GM12878 (cell line): Measurements from ENCODE around the gene ETV2. TPM values are rescaled to one million over a fixed set of nuclear protein-coding genes. Genes with fewer than 3 reads are reported as not detected.
A peak's percentile ranks its signal among the peaks of the same experiment; 100 is the strongest.

Source experiments
- ATAC-seq: fragments of 200-7000 bp; cut with Tn5 transposase; 3 replicates; pipeline ENCODE4 v1.9.1; 2020; ENCODE audit warnings: mild to moderate bottlenecking, moderate library complexity
- BruUV-seq: library from RNA; stranded (reverse); fragments of 400-500 nt; replicated peaks from 2 replicates; lab custom pipeline; 2021; lab: Mats Ljungman, UMichigan
- CTCF ChIA-PET: fragments of 300-600 bp; sonication (Branson Sonifier 250); formaldehyde crosslinking; extraction: SDS; loops from one replicate; lab custom pipeline; 2021; ENCODE audit warnings: inconsistent platforms; lab: Yijun Ruan, JAX
- POLR2A ChIA-PET: fragments of 350-600 bp; formaldehyde crosslinking; extraction: SDS; loops from one replicate; lab custom pipeline; 2021; ENCODE audit warnings: inconsistent platforms; lab: Charles Lee
- RAD21 ChIA-PET: fragments of 300-600 bp; sonication (Branson Sonifier 250); formaldehyde crosslinking; loops from one replicate; lab custom pipeline; 2023; ENCODE audit warnings: antibody characterized with exemption; ENCODE audit not compliant: unreplicated experiment; lab: Charles Lee
- SMC1A ChIA-PET: fragments of 300-600 bp; sonication (Branson Sonifier 250); formaldehyde crosslinking; loops from one replicate; lab custom pipeline; 2023; ENCODE audit not compliant: unreplicated experiment, uncharacterized antibody; lab: Charles Lee
- DNase-seq: peaks from one replicate; pipeline ENCODE4 v3.0.0-alpha.2; 2011; ENCODE audit warnings: low read depth, low spot score
- FAIRE-seq: peaks from 3 replicates; lab custom pipeline; 2011; peaks lifted over from hg19 to GRCh38; lab: Jason Lieb, UNC
- H2AFZ ChIP-seq: 2 replicates; pipeline ENCODE4 v1.6.0; 2011; ENCODE audit warnings: low read depth, low read length, control low read depth; ENCODE audit not compliant: control insufficient read depth
- H3K27ac ChIP-seq: 2 replicates; pipeline ENCODE4 v1.5.1; 2011; ENCODE audit warnings: control low read depth; ENCODE audit not compliant: control insufficient read depth, insufficient read depth
- H3K27me3 ChIP-seq, 2 experiments: replicated peaks in 1 of 2; 2 replicates each; pipeline versions ENCODE4 v1.6.0 to v1.6.1; 2011; ENCODE audit warnings: low read length in 1 of 2; ENCODE audit not compliant: control insufficient read depth in 2 of 2, insufficient read depth in 2 of 2
- H3K36me3 ChIP-seq, 2 experiments: 2 replicates each; pipeline ENCODE4 v1.5.1; 2011; ENCODE audit warnings: low read length in 1 of 2; ENCODE audit not compliant: control insufficient read depth in 2 of 2, insufficient read depth in 2 of 2
- H3K4me1 ChIP-seq: 2 replicates; pipeline ENCODE4 v1.6.1; 2011; ENCODE audit warnings: mild to moderate bottlenecking, low read length, moderate library complexity, mixed read lengths; ENCODE audit not compliant: control insufficient read depth, insufficient read depth
- H3K4me2 ChIP-seq: 2 replicates; pipeline ENCODE4 v1.6.0; 2011; ENCODE audit warnings: control low read depth; ENCODE audit not compliant: control insufficient read depth, insufficient read depth
- H3K4me3 ChIP-seq: fragments of 200-600 bp; sonication (generic); 2 replicates; pipeline ENCODE4 v1.5.1; 2016
- H3K79me2 ChIP-seq: 2 replicates; pipeline ENCODE4 v1.6.0; 2011; ENCODE audit warnings: low read length; ENCODE audit not compliant: control insufficient read depth, insufficient read depth
- H3K9ac ChIP-seq: 2 replicates; pipeline ENCODE4 v1.8.0; 2011; ENCODE audit warnings: low read length, control low read depth, mixed read lengths; ENCODE audit not compliant: control insufficient read depth, insufficient read depth
- H3K9me3 ChIP-seq: replicated peaks from 3 replicates; pipeline ENCODE4 v1.5.1; 2011; ENCODE audit warnings: mild to moderate bottlenecking, low read length; ENCODE audit not compliant: control insufficient read depth, insufficient read depth
- H4K20me1 ChIP-seq: 2 replicates; pipeline ENCODE4 v1.6.0; 2011; ENCODE audit not compliant: control insufficient read depth, insufficient read depth
- ATF7 ChIP-seq: fragments of 450-650 bp; IDR thresholded peaks from 2 replicates; pipeline ENCODE4 v1.6.1; 2016; ENCODE audit warnings: low read depth, mild to moderate bottlenecking
- BHLHE40 ChIP-seq, 2 experiments: fragments of 450-650 bp in 1 of 2; IDR thresholded peaks; 2 replicates each; pipeline ENCODE4 v1.6.1; 2011 to 2017; ENCODE audit warnings: low read depth in 2 of 2, borderline replicate concordance in 1 of 2, improper control_type of control experiment in 1 of 2, low read length in 1 of 2, mild to moderate bottlenecking in 1 of 2
- EZH2 ChIP-seq: IDR thresholded peaks from 2 replicates; pipeline ENCODE4 v1.6.1; 2012; ENCODE audit warnings: low read depth, mild to moderate bottlenecking, control low read depth, inconsistent platforms, low read length, borderline replicate concordance; ENCODE audit not compliant: control insufficient read depth
- FOS ChIP-seq: IDR thresholded peaks from 3 replicates; pipeline ENCODE4 v1.6.1; 2011; ENCODE audit warnings: borderline replicate concordance; ENCODE audit not compliant: insufficient read length; ENCODE audit errors: extremely low read depth
- GABPA ChIP-seq: IDR thresholded peaks from 2 replicates; pipeline ENCODE4 v1.6.1; 2014; ENCODE audit warnings: antibody characterized with exemption, low read depth, mild to moderate bottlenecking, inconsistent platforms
- GATAD2B ChIP-seq: fragments of 450-650 bp; conservative IDR thresholded peaks from 2 replicates; pipeline ENCODE4 v1.6.1; 2017; ENCODE audit warnings: low read depth, mild to moderate bottlenecking, moderate library complexity
- IKZF1 ChIP-seq: fragments of 450-650 bp; conservative IDR thresholded peaks from 2 replicates; pipeline ENCODE4 v1.6.1; 2017; ENCODE audit warnings: antibody characterized with exemption, mild to moderate bottlenecking
- JUNB ChIP-seq: IDR thresholded peaks from 2 replicates; pipeline ENCODE4 v1.6.1; 2016; ENCODE audit warnings: antibody characterized with exemption, mild to moderate bottlenecking
- KDM1A ChIP-seq: fragments of 200-600 bp; sonication (generic); IDR thresholded peaks from 2 replicates; pipeline ENCODE4 v1.6.1; 2016; ENCODE audit warnings: borderline replicate concordance
- MEF2B ChIP-seq: fragments of 450-650 bp; IDR thresholded peaks from 2 replicates; pipeline ENCODE4 v1.6.1; 2018; ENCODE audit warnings: mild to moderate bottlenecking, moderate library complexity; ENCODE audit not compliant: partially characterized antibody, poor library complexity, severe bottlenecking
- NR2F1 ChIP-seq: fragments of 450-650 bp; conservative IDR thresholded peaks from 2 replicates; pipeline ENCODE4 v1.6.1; 2017; ENCODE audit warnings: mild to moderate bottlenecking
- WGBS: methylation state at CpG from one replicate; pipeline ENCODE4 v1.1.6; 2016; ENCODE audit warnings: low lambda C conversion rate; ENCODE audit not compliant: insufficient replicate concordance, insufficient coverage; ENCODE audit errors: missing lambda C conversion rate; 5-methylcytosine and 5-hydroxymethylcytosine counted together
- in situ Hi-C: fragments of 300-500 bp; cut with MboI; formaldehyde crosslinking; loops from 9 replicates; pipeline ENCODE4 v1.14.3; 2018; ENCODE audit warnings: mixed read lengths
- intact Hi-C: fragments of 100-400 bp; cut with micrococcal nuclease; formaldehyde crosslinking; loops from one replicate; pipeline ENCODE4 v1.14.2; 2022; ENCODE audit not compliant: unreplicated experiment
- polyA plus RNA-seq, 11 experiments: library from polyadenylated mRNA; depleted of rRNA in 4 of 11; unstranded in 6 of 11; stranded (reverse) in 5 of 11; fragments of >200 nt; fragmentation: Nextera tagmentation in 4 of 11; fragmentation: Illumina TruSeq in 1 of 11; extraction: Ambion mirVana in 4 of 11; extraction: Trizol in 1 of 11; gene quantifications; 1 replicate in 1 of 11; 2 replicates in 10 of 11; pipeline versions ENCODE4 v1.2.1 to v1.2.3, GENCODE V29; 2011 to 2016; ENCODE audit warnings: inconsistent platforms in 2 of 11, missing spikeins in 2 of 11, low read depth in 1 of 11
- total RNA-seq, 4 experiments: library from RNA; depleted of rRNA in 3 of 4; stranded (reverse); fragments of >200 nt in 3 of 4; fragmentation: Illumina TruSeq in 1 of 4; extraction: Trizol in 1 of 4; gene quantifications; 2 replicates each; pipeline versions ENCODE4 v1.2.1 to v1.2.3, GENCODE V29; 2013 to 2021
- TF ChIP-seq, protein P1 (sequence below): fragments of 450-650 bp; formaldehyde crosslinking; IDR thresholded peaks from 2 replicates; pipeline ENCODE4 v1.5.0; 2022; ENCODE audit warnings: mild to moderate bottlenecking, missing genetic modification characterization
- TF ChIP-seq, protein P2 (sequence below): fragments of 450-650 bp; IDR thresholded peaks from 2 replicates; pipeline ENCODE4 v1.6.1; 2014; ENCODE audit warnings: mild to moderate bottlenecking
- TF ChIP-seq, protein P3 (sequence below): fragments of 450-650 bp; conservative IDR thresholded peaks from 2 replicates; pipeline ENCODE4 v1.6.1; 2017; ENCODE audit warnings: mild to moderate bottlenecking, moderate library complexity

Gene ETV2
- total and polyA plus RNA-seq, 10 of the 15 experiments (the other 5 are each of a cell fraction or from before 2014, with no cell fraction given) = 0.10 to 1.4 (median 0.54) TPM; not detected in 1

DNA sequence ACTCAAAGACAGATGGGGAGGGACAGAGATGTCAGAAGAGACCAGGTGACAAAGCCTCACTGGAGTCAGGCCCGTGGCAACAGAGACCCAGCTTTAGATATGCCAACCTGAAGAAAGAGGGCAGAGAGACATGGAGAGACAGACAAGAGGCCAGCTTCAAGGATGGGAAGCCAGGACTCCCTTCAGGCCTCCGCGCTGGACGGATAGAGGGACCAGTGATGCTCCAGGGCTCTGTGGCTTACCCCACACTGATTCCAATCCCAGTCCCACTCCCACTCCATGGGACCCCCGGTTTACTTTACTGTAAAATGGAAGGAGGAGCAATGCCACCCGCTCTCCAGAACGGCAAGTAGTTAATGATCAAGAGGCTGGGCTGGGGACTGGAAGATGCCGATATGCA, 1.7 kb upstream of the ETV2 start (continued):
- TF ChIP-seq, protein P1, sequence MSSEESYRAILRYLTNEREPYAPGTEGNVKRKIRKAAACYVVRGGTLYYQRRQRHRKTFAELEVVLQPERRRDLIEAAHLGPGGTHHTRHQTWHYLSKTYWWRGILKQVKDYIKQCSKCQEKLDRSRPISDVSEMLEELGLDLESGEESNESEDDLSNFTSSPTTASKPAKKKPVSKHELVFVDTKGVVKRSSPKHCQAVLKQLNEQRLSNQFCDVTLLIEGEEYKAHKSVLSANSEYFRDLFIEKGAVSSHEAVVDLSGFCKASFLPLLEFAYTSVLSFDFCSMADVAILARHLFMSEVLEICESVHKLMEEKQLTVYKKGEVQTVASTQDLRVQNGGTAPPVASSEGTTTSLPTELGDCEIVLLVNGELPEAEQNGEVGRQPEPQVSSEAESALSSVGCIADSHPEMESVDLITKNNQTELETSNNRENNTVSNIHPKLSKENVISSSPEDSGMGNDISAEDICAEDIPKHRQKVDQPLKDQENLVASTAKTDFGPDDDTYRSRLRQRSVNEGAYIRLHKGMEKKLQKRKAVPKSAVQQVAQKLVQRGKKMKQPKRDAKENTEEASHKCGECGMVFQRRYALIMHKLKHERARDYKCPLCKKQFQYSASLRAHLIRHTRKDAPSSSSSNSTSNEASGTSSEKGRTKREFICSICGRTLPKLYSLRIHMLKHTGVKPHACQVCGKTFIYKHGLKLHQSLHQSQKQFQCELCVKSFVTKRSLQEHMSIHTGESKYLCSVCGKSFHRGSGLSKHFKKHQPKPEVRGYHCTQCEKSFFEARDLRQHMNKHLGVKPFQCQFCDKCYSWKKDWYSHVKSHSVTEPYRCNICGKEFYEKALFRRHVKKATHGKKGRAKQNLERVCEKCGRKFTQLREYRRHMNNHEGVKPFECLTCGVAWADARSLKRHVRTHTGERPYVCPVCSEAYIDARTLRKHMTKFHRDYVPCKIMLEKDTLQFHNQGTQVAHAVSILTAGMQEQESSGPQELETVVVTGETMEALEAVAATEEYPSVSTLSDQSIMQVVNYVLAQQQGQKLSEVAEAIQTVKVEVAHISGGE (CRISPR knock-in tag) = no peak
- TF ChIP-seq GATAD2B (no peak), JUNB (no peak), BHLHE40 (IDR thresholded peaks at IDR 0.05; ENCODE audit: borderline replicate concordance in 1 of 2, low read depth in 2 of 2, low read length in 1 of 2) (no peak), FOS (no peak), ATF7 (no peak)
- TF ChIP-seq, protein P2, sequence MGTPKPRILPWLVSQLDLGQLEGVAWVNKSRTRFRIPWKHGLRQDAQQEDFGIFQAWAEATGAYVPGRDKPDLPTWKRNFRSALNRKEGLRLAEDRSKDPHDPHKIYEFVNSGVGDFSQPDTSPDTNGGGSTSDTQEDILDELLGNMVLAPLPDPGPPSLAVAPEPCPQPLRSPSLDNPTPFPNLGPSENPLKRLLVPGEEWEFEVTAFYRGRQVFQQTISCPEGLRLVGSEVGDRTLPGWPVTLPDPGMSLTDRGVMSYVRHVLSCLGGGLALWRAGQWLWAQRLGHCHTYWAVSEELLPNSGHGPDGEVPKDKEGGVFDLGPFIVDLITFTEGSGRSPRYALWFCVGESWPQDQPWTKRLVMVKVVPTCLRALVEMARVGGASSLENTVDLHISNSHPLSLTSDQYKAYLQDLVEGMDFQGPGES = no peak

DNA sequence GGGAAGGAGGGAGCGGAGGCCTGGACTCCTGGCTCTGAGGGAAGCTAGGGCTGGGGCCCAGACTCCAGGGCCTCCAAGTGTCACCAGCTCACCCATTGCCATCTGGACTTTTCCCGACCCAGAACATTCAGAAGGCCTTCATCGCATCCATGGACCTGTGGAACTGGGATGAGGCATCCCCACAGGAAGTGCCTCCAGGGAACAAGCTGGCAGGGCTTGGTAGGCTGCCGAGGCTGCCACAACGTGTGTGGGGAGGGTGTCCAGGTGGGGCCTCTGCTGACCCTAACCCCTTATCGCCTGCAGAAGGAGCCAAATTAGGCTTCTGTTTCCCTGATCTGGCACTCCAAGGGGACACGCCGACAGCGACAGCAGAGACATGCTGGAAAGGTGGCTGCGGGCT, 767 bp downstream of the ETV2 start:
- ChIA-PET SMC1A (interaction anchor here (0.6 to 1.0 kb wide), 2 partner anchors 94 to 429 kb away, joined by 3 read pairs; no protein-coding TSS in a partner anchor), POLR2A (interaction anchor here (0.6 to 3.5 kb wide), 6 partner anchors 10 to 138 kb away, joined by 3 to 30 read pairs (median 5); partner anchors contain the start of genes HAUS5 and RBM42), RAD21 (interaction anchor here (1.2 kb wide), 1 partner anchor 55 kb away, joined by 4 read pairs; no protein-coding TSS in a partner anchor), CTCF (interaction anchor here (1.4 to 2.3 kb wide), 3 partner anchors 86 to 132 kb away, joined by 4 to 8 read pairs (median 6); no protein-coding TSS in a partner anchor)
- Histone ChIP-seq H3K36me3 (peaks cover 2 to 3% of the 10 kb centered on the region in 2 experiments; a peak in 2 of 4 replicates), H3K4me3 (peak overlapping the region; percentile 75; the same call in 1 of the 2 replicates), H2AFZ (no peak overlapping the region), H3K79me2 (no peaks in the 10 kb centered on the region), H3K9ac (no peak overlapping the region), H3K27ac (no peak overlapping the region; the same call in 1 of the 2 replicates), H3K4me1 (peaks cover 23% of the 10 kb centered on the region), H3K4me2 (peak overlapping the region; percentile 74; the same call in 1 of the 2 replicates), H4K20me1 (no peaks in the 10 kb centered on the region), H3K9me3 (no peaks in the 10 kb centered on the region), H3K27me3 (no peaks in the 10 kb centered on the region)
- intact Hi-C loops = no loop called here
- DNase-seq = no peak
- no TSS peak for BruUV-seq
- FAIRE-seq = no peak
- no peak for ATAC-seq
- in situ Hi-C loops = no loop called here
- 81% methylated on average over 10 of the region's 10 CpGs for WGBS
- TF ChIP-seq, protein P3, sequence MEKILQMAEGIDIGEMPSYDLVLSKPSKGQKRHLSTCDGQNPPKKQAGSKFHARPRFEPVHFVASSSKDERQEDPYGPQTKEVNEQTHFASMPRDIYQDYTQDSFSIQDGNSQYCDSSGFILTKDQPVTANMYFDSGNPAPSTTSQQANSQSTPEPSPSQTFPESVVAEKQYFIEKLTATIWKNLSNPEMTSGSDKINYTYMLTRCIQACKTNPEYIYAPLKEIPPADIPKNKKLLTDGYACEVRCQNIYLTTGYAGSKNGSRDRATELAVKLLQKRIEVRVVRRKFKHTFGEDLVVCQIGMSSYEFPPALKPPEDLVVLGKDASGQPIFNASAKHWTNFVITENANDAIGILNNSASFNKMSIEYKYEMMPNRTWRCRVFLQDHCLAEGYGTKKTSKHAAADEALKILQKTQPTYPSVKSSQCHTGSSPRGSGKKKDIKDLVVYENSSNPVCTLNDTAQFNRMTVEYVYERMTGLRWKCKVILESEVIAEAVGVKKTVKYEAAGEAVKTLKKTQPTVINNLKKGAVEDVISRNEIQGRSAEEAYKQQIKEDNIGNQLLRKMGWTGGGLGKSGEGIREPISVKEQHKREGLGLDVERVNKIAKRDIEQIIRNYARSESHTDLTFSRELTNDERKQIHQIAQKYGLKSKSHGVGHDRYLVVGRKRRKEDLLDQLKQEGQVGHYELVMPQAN = no peak
- TF ChIP-seq IKZF1 (0 out of 2 replicates have a peak, but pooled peaks have one; percentile 13), EZH2 (no peak), MEF2B (no peak), NR2F1 (no peak), GABPA (no peak), KDM1A (no peak)
